Activated CD8-positive, alpha-beta T cell treated with anti-CD3 and anti-CD28 coated beads, Interleukin-2, amount 10 ng/mL, durations not matched to agents 7 days and 5 days (primary cell): Measurements from ENCODE around the gene ARHGAP8. TPM values are rescaled to one million over a fixed set of nuclear protein-coding genes. Genes with fewer than 3 reads are reported as not detected.
"Not testable (repeated sequence)": the region's sequence is repeated elsewhere in the genome, so short reads cannot be mapped to it uniquely, and the experiment has no call there.

ENCODE experiments used
- ATAC-seq: fragments of 150-1000 bp; cut with Tn5 transposase; one replicate; pipeline ENCODE4 v1.10.0; 2021; ENCODE audit warnings: moderate library complexity
- CTCF ChIA-PET: fragments of 350-600 bp; sonication (Branson Sonifier 250); formaldehyde crosslinking; loops from one replicate; lab custom pipeline; 2021; ENCODE audit warnings: antibody characterized with exemption; lab: Charles Lee
- POLR2A ChIA-PET: fragments of 350-600 bp; sonication (Branson Sonifier 250); formaldehyde crosslinking; loops from one replicate; lab custom pipeline; 2021; ENCODE audit warnings: antibody characterized with exemption; lab: Charles Lee
- DNase-seq: peaks from one replicate; pipeline ENCODE4 v3.0.0-alpha.2; 2020
- H3K27ac Mint-ChIP-seq: one replicate; pipeline ENCODE4 v1.8.0; 2021; ENCODE audit warnings: mild to moderate bottlenecking, mixed read lengths
- H3K27me3 Mint-ChIP-seq: one replicate; pipeline ENCODE4 v1.8.0; 2021; ENCODE audit warnings: low read depth, mixed read lengths
- H3K36me3 Mint-ChIP-seq: one replicate; pipeline ENCODE4 v1.8.0; 2021; ENCODE audit warnings: low read depth, mixed read lengths
- H3K4me1 Mint-ChIP-seq: one replicate; pipeline ENCODE4 v1.8.0; 2021; ENCODE audit warnings: low read depth, mixed read lengths
- H3K4me3 Mint-ChIP-seq: one replicate; pipeline ENCODE4 v1.8.0; 2021; ENCODE audit warnings: mild to moderate bottlenecking, mixed read lengths
- H3K9me3 Mint-ChIP-seq: one replicate; pipeline ENCODE4 v1.8.0; 2022; ENCODE audit warnings: mixed read lengths; ENCODE audit not compliant: insufficient read depth
- total RNA-seq, 2 experiments: library from RNA; stranded (reverse); gene quantifications; one replicate each; pipeline ENCODE4 v1.2.3, GENCODE V29; 2021

Gene ARHGAP8
- total RNA-seq, 2 experiments from 2014 or later, result 0.39 to 1.2 TPM

DNA sequence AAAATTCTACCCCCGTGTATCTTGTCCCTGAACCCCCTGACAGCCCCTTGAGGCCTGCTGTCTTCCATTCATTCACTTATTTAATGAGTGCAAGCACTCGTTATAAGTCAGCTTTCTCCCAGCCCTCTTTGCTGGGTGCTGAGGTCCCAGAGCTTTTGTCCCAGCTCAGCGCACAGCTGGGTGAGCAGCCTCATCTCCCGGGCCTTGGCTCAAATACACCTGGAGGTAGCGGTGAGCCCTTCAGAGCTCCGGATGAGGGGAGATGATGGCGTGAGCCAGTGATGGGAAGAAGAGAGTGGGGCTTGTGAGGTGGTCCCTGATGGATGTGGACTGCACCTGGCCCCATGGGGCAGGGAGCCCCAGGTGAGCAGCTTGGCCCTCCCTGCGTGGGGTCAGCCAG, 18.1 kb upstream of the ARHGAP8 start:
- H3K27me3 Mint-ChIP-seq, result no peaks in the 10 kb centered on the region
- ATAC-seq (no peak), DNase-seq (no peak)
- ChIA-PET POLR2A (no interaction called here), CTCF (interaction anchor here (1.3 to 4.4 kb wide), 2 partner anchors 29 to 37 kb away, joined by 3 to 48 read pairs; no protein-coding TSS in a partner anchor)
- H3K9me3 Mint-ChIP-seq, result no peaks in the 10 kb centered on the region
- peaks cover 9% of the 10 kb centered on the region for H3K4me1 Mint-ChIP-seq
- no peak overlapping the region for H3K27ac Mint-ChIP-seq
- H3K4me3 Mint-ChIP-seq, result no peak overlapping the region
- peaks cover 7% of the 10 kb centered on the region for H3K36me3 Mint-ChIP-seq

DNA sequence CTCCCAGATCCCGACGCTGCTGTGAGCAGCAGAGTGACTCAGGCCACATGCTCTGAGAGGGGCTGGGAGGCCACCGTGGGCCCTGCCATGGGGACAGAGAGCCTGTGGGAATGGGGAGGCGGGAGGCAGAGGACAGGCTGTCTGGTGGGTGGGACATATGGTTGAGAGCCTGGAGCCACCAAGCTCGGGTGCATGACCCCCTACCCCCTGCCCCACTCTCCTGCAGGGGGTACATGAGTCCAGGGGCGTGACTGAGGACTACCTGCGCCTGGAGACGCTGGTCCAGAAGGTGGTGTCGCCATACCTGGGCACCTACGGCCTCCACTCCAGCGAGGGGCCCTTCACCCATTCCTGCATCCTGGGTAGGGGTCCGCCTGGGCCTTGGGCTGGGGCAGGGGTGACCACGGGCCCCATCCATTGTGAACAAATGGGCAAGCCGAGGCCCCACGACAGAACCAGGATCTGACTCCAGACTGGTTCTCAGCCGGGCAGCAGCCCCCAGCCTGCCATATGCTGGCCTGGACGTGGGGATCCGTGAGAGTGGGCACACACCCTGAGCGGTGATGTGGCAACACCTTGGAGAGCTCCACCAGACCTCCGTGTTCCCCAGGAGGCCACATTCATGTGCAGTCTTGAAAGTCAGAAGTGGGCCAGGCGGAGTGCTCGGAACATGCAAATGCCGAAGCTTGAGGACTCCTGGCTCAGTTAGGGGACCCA, 17.4 kb upstream of the ARHGAP8 start:
- no peaks in the 10 kb centered on the region for H3K9me3 Mint-ChIP-seq
- no peak overlapping the region for H3K4me3 Mint-ChIP-seq
- ATAC-seq, result no peak
- H3K36me3 Mint-ChIP-seq, result peaks cover 5% of the 10 kb centered on the region
- no peaks in the 10 kb centered on the region for H3K27me3 Mint-ChIP-seq
- H3K4me1 Mint-ChIP-seq, result peaks cover 3% of the 10 kb centered on the region
- ChIA-PET POLR2A (no interaction called here), CTCF (interaction anchor here (0.7 to 4.4 kb wide), 7 partner anchors 16 to 52 kb away, joined by 3 to 48 read pairs (median 4); no protein-coding TSS in a partner anchor)
- no peak for DNase-seq
- no peak overlapping the region for H3K27ac Mint-ChIP-seq

DNA sequence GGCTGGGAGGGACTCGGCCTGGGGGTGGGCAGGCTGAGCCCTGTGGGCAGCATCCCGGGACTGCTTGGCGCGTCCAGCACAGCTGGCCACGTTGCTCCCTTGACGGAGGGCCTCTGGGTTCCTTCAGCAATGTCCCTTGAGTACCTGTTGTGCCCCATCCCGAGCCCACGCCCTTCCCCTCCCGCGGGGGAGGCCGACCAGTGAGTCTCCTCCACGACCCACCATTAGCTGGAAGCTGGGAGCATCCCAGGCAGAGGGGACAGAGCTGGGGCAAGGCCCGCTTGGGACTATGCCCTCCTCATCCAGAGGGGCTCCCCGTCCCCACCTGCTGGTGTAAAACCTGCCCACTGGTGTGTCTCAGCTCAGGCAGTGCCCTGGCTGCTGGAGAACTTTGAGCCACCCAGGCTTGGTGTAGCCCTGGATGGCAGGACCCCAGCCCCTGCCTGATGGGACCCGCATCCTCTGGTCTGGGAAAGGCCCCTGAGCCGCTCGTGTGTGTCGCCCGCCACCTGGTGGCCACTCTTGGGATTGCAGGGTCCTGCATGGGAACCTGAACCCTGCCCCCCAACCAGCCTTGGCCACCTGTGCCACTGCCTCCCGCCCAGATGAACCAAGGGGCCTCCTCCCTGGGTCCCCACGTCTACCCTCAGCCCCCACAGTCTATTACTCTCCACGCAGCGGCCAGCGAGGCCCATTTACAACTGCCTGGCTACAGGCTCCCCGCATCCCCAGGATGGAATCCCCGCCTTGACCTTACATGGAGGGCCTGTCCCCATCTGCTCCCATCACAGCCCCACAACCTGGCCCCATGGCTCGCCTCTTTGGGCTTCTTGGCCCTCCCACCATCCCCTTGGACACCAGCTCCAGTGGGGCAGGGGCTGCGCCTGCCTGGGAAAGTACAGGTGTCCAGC, 16.6 kb upstream of the ARHGAP8 start:
- Mint-ChIP-seq H3K27me3 (no peaks in the 10 kb centered on the region), H3K9me3 (no peaks in the 10 kb centered on the region), H3K27ac (no peak overlapping the region), H3K36me3 (peaks cover 4% of the 10 kb centered on the region), H3K4me3 (no peak overlapping the region), H3K4me1 (peaks cover 3% of the 10 kb centered on the region)
- DNase-seq, result peak; percentile 87
- peak; percentile 76 for ATAC-seq
- ChIA-PET CTCF (interaction anchor here (0.7 to 4.4 kb wide), 9 partner anchors 13 to 53 kb away, joined by 3 to 48 read pairs (median 4); no protein-coding TSS in a partner anchor), POLR2A (no interaction called here)

DNA sequence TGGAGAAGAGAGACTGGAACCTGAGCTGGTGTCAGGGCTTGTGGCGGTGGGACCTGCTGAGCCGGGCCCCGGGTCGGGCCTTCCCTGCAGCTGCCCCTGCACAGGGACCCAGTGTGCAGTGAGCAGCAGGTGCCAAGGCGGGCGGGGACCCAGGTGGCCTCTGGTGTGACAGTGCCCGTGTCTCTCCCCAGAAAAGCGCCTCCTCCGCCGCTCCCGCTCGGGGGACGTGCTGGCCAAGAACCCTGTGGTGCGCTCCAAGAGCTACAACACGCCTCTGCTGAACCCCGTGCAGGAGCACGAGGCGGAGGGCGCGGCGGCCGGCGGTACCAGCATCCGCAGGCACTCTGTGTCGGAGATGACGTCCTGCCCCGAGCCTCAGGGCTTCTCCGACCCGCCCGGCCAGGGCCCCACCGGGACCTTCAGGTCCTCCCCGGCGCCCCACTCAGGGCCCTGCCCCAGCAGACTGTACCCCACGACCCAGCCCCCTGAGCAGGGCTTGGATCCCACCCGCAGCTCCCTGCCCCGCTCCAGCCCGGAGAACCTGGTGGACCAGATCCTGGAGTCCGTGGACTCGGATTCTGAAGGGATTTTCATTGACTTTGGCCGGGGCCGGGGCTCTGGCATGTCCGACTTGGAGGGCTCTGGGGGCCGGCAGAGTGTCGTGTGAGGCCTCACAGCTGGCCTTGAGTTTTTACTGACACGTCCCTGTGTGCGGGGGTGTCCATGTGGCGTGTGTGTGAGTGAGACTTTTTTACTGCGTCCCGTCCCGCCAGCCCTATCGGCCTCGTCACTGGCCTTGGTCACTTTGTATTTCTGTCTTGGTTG, 15.6 kb upstream of the ARHGAP8 start:
- Mint-ChIP-seq H3K4me3 (no peak overlapping the region), H3K4me1 (peaks cover 3% of the 10 kb centered on the region), H3K27me3 (no peaks in the 10 kb centered on the region), H3K36me3 (peaks cover 2% of the 10 kb centered on the region), H3K9me3 (no peaks in the 10 kb centered on the region), H3K27ac (no peak overlapping the region)
- ChIA-PET CTCF (interaction anchor here (0.8 to 4.4 kb wide), 5 partner anchors 14 to 52 kb away, joined by 3 to 48 read pairs (median 4); no protein-coding TSS in a partner anchor), POLR2A (no interaction called here)
- DNase-seq, result no peak
- ATAC-seq, result no peak

DNA sequence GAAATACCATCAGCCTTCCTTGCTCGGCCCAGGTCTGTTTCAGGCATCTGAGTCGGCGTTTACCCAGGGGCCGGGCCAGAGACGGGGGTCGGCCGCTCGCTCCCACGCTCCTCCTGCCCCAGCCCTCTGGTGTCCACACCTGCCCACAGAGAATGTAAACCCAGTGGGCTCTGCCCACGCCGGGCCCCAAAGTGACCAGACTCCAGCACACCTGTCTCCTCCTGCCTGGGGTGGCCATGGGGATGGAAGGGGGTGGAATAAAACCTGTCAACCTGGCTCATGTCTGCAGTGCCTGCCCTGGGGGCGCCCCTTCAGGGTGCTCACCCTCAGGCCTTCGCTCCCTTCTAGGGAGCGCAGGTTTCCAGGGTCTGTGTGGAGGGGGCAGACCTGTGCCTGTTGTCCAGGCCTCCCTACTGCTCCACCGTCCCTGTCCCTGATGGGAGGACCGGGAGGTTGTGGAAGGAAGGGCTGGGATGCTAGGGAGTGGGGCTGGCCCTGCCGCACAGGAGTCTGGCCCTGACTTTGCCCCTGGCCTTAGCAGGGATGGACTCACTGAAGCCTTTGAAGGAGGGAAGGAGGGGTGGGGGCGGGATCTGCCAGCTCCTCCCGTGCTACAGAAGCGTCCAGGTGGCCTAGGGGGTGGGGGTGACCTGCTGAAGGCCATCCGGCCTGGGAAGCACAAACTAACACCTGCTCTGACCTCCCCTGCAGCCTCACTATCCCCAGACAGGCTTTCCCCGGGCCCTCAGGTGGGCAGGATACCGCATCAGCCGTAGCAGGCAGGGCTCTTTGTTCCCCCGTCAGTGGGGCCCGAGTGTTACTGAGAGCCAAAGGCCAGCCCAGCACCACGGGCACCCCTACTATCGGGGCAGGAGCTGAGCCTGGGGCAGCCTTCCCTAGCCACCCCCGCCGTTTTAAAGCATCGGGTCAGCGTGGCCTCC, 14.7 kb upstream of the ARHGAP8 start:
- H3K9me3 Mint-ChIP-seq, result no peaks in the 10 kb centered on the region
- H3K36me3 Mint-ChIP-seq, result no peaks in the 10 kb centered on the region
- POLR2A ChIA-PET, result no interaction called here
- no peaks in the 10 kb centered on the region for H3K27me3 Mint-ChIP-seq
- CTCF ChIA-PET, result interaction anchor here (0.9 kb wide), 2 partner anchors 40 to 53 kb away, joined by 3 to 4 read pairs; no protein-coding TSS in a partner anchor
- no peak overlapping the region for H3K27ac Mint-ChIP-seq
- H3K4me3 Mint-ChIP-seq, result no peak overlapping the region
- DNase-seq, result no peak
- ATAC-seq, result no peak
- peaks cover 3% of the 10 kb centered on the region for H3K4me1 Mint-ChIP-seq

DNA sequence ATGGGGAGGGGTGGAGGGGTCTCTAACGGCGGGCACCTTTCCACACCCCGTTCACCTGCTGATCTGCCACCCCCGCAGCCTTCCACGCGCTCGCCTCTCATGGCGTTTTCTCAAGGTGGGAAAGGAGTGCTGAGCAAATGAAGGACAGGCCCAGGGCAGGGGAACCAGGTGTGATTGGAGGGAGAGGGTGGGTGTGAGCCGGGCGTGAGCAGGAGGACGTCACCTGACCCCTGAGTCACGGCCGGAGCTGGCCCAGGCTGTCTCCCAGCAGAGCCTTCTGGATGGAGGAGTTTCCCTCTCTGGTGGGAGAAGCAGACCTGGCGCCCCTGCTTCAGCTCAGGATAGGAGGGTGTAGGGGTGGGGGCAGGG, 14.0 kb upstream of the ARHGAP8 start:
- DNase-seq (no peak), ATAC-seq (no peak)
- Mint-ChIP-seq H3K4me1 (peaks cover 3% of the 10 kb centered on the region), H3K36me3 (no peaks in the 10 kb centered on the region), H3K27ac (no peak overlapping the region), H3K27me3 (no peaks in the 10 kb centered on the region), H3K9me3 (no peaks in the 10 kb centered on the region), H3K4me3 (no peak overlapping the region)
- CTCF ChIA-PET, result interaction anchor here (0.9 kb wide), 2 partner anchors 41 to 53 kb away, joined by 3 to 4 read pairs; no protein-coding TSS in a partner anchor
- POLR2A ChIA-PET, result no interaction called here

DNA sequence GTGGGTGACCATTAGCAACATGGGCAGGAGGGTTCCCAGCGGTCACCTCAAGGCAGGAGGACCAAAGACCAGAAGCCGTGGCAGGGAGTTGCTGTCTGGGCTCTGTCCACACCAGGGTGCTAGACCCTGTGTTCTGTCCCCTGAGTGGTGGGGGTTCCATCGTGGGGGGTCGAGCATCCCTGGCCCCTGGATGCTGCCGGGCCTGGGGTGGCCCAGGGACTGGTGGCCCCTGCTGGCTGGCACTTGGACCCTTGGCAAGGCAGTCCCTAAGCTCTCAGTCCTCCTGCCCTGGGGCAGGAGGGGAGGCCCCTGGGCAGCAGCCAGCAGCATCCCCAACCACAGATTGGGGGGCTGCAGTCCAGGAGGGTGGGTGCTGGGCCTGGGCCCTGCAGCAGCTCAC, 13.4 kb upstream of the ARHGAP8 start:
- ChIA-PET CTCF (interaction anchor here (0.9 kb wide), 1 partner anchor 54 kb away, joined by 4 read pairs; no protein-coding TSS in a partner anchor), POLR2A (no interaction called here)
- Mint-ChIP-seq H3K9me3 (no peaks in the 10 kb centered on the region), H3K36me3 (no peaks in the 10 kb centered on the region), H3K27ac (no peak overlapping the region), H3K27me3 (no peaks in the 10 kb centered on the region), H3K4me3 (no peak overlapping the region), H3K4me1 (peaks cover 3% of the 10 kb centered on the region)
- ATAC-seq (no peak), DNase-seq (no peak)

DNA sequence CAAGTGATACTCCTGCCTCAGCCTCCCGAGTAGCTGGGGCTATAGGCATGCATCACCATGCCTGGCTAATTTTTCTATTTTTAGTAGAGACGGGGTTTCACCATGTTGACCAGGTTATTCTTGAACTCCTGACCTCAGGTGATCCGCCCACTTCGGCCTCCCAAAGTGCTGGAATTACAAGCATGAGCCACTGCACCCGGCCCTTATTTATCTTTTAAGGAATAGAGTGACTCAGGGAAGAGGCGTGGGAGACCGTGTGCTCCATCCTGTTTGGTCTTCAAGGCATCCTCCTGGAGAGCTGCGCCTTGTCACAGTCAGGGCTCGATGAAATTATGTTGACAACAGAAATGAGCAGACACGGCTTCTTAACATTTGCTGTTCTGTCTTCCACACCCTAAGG, 12.7 kb upstream of the ARHGAP8 start:
- H3K27me3 Mint-ChIP-seq, H3K4me1 Mint-ChIP-seq, H3K9me3 Mint-ChIP-seq, DNase-seq, ATAC-seq, H3K36me3 Mint-ChIP-seq, H3K4me3 Mint-ChIP-seq, POLR2A ChIA-PET, H3K27ac Mint-ChIP-seq, CTCF ChIA-PET: not testable (repeated sequence)

DNA sequence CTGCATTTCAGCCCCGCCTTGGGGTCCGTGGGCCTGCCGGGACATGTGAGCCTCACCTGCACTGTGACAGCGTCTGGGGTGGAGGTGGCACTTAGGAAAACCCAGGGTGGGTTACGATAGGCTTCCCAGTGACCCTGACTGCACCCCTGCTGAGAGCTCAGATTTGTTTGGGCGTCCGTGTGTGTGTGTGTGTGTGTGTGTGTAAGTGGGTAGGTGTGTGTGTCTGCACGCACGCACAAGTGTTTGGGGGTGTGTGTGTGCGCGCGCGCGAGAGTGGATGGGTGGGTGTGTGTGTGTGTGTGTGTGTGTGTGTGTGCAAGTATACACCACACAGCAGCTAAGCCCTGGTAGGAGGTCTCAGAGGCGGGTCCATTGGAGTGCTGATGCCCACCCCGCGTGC, 12.1 kb upstream of the ARHGAP8 start:
- Mint-ChIP-seq H3K27ac (no peak overlapping the region), H3K36me3 (no peaks in the 10 kb centered on the region), H3K4me3 (no peak overlapping the region), H3K4me1 (peaks cover 3% of the 10 kb centered on the region), H3K27me3 (no peaks in the 10 kb centered on the region), H3K9me3 (no peaks in the 10 kb centered on the region)
- DNase-seq (no peak), ATAC-seq (no peak)
- ChIA-PET CTCF (no interaction called here), POLR2A (no interaction called here)

DNA sequence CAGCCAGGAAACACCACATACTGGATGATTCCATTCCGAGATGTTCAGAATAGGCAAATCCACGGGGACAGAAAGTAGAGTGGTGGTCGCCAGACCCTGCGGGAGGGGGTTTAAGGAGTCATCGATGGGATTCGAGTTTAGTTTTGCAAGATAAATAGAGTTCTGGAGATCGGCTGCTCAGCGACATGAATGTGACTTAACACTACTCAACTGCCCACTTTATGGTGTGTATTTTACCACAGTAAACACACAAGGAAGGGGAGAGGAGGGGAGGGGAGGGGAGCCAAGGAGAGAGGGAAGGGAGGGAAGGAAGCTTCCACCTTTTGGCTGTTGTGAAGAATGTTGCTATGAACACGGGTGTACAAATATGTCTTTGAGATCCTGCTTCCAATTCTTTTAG, 10.4 kb upstream of the ARHGAP8 start:
- no peaks in the 10 kb centered on the region for H3K36me3 Mint-ChIP-seq
- DNase-seq, result no peak
- no peaks in the 10 kb centered on the region for H3K27me3 Mint-ChIP-seq
- CTCF ChIA-PET, result no interaction called here
- no peaks in the 10 kb centered on the region for H3K4me1 Mint-ChIP-seq
- H3K9me3 Mint-ChIP-seq, result no peaks in the 10 kb centered on the region
- POLR2A ChIA-PET, result no interaction called here
- H3K27ac Mint-ChIP-seq, result no peak overlapping the region
- no peak for ATAC-seq
- no peak overlapping the region for H3K4me3 Mint-ChIP-seq
